GM18867 (cell line): ENCODE measurements around the gene KAT2B.

ENCODE experiments used
- ATAC-seq: cut with Tn5 transposase; IDR thresholded peaks from one replicate; pipeline ENCODE4 v1.9.1; 2021; ENCODE audit warnings: mild to moderate bottlenecking, moderate library complexity; ENCODE audit not compliant: unreplicated experiment

Gene KAT2B

GRCh38 chr3:20064796-20065564, 24.7 kb downstream of the KAT2B start:
- ATAC-seq = no peak

DNA sequence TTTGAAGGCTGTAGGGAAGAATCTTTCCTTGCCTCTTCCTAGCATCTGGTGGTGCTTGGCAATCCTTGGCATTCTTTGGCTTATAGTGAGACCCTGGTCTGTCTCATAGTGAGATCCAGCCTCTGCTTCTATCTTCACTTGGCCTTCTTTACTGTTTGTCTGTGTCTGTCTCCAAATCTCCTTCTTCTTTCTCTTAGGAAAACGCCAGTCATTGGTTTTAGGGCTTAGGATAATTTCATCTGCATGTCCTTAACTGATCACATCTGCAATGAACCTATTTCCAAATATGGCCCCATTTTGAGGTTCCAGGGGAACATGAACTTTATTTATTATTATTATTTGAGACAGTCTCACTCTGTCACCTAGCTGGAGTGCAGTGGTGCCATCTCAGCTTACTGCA, 25.8 kb downstream of the KAT2B start:
- ATAC-seq = no peak

- no peak for ATAC-seq
Measured at GRCh38 chr3:20066850-20067617, 26.8 kb downstream of the KAT2B start.

GRCh38 chr3:20068512-20069177, 28.4 kb downstream of the KAT2B start:
- no peak for ATAC-seq

GRCh38 chr3:20069178-20069532, 28.9 kb downstream of the KAT2B start:
- no peak for ATAC-seq

DNA sequence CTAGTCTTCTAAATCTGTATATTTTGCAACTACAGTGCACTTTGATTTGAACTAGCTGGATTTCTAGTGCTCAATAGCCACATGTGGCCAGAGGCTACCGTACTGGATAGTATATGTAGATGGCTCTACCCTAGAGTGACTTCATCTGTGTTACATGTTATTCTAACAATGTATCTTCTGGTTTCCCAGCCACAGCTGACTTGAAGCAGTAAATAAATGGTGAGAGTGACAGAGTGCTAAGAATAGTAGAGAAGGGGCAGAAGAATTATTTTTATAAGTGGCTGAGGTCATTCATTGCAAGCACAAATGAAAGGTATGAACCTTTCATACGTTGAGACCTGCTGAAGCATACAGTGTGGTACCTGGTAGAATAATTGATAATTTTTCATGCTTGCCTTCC, 30.9 kb downstream of the KAT2B start:
- no peak for ATAC-seq

- no peak for ATAC-seq
Measured at GRCh38 chr3:20072422-20072821, 32.2 kb downstream of the KAT2B start.

GRCh38 chr3:20073068-20073467, 32.8 kb downstream of the KAT2B start:
- no peak for ATAC-seq

DNA sequence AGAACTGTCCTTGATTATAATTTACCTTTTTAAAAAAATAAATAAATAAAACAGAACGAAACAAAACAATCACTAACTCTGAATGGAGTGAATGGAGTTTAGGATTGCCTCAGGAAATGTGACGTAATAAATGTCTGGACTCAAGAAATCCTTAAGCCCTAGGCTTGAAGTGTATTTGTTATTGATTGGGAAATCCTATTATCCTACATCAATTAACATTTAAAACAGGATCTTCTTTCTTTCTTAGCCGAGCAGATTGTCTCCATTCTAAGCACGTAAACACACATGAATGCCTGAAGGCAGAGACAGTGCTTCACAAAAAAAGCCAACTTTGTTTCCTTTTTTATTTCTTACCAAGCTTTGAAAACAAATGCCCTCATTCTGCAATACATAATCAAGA, 33.4 kb downstream of the KAT2B start:
- no peak for ATAC-seq

GRCh38 chr3:20074226-20075063, 34.2 kb downstream of the KAT2B start:
- ATAC-seq = no peak

DNA sequence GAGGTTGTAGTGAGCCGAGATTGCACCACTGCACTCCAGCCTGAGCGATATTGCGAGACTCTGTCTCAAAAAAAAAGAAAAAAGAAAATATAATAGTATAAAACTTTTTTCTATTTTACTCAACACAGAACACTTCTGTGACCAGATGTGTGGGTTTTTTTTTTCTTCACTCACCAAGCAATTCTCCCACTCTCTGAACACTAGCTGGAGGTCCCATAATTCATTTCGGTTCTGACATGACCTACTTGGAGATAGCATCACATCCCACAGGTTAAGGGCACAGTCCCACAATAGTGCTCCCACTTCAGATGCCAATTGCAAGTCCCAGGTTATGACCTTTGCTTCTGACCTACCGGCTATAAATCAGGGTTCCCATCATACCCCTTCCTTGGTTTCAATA, 35.0 kb downstream of the KAT2B start:
- ATAC-seq = no peak

DNA sequence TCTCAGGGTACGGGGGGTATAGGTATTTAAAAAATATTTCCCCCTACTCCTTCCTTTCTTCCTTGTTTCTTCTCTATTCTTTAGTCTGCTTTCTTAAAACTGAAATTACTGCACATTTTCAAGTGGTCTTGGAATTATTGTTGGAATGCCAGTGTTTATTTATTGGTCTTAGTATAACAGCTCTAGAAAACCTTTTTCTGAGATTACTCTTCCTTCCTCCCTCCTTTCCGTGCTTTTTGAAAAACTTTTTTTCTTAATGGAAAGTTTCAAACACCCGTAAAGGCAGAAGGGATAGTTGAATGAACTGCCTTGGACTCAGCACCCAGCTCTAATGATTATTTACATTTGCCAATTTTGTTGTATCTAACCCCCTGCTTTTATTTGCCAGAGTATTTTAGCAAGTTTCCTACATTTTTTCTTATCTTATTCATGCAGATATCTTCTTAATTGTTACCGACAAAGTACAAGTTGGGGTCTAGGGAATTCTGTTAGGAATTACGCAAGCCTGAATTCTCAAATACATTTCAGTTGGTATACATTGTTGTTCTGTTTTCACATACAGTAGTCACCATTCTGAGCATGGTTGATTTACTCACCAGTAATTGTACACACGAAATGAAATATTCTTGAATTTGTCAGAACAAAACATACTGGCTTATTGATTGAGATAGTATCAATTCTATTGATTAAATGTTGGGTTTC, 36.2 kb downstream of the KAT2B start:
- no peak for ATAC-seq

- ATAC-seq = no peak
Measured at GRCh38 chr3:20077068-20077467, 36.8 kb downstream of the KAT2B start.

DNA sequence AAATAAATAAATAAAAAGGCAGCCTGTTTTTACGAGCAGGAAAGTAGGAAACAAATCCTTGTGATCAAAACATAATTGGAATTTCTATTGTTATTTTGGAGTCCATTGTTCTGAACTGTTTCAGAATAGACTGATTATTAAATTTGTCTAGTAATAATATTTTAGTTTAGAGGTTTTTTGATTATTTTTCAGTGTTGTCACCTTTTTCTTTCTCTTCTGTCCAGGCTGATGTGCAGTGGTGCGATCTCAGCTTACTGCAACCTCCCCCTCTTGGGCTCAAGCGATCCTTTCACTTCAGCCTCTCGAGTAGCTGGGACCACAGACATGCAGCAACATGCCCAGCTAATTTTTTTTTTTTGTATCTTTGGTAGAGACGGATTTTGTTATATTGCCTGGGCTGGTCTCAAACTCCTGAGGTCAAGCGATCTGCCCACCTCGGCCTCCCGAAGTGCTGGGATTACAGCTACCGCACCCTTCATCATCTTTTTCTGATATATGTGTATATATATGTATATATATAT, 38.0 kb downstream of the KAT2B start:
- no peak for ATAC-seq

DNA sequence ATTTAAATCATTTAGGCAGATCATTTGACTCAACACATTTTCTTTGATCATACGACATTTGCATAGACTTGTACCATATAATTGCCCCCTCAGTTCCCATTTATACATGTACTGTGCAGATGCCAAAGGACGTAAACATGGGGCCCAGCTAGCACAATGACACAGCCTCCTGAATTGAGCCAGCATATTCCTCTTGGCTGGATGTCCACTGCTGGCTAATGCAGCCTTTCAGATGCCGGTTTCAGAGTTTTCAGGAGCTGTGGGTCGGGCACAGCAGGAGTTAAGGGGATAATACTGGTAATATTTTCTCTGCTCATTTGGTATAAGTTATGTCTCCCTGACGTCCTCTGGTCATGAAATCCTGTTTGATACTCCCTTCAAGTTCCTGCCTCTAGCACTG, 39.4 kb downstream of the KAT2B start:
- no peak for ATAC-seq

- peak; percentile 94 for ATAC-seq
Measured at GRCh38 chr3:20080956-20081554, 40.8 kb downstream of the KAT2B start.

GRCh38 chr3:20083253-20083652, 43.0 kb downstream of the KAT2B start:
- no peak for ATAC-seq

DNA sequence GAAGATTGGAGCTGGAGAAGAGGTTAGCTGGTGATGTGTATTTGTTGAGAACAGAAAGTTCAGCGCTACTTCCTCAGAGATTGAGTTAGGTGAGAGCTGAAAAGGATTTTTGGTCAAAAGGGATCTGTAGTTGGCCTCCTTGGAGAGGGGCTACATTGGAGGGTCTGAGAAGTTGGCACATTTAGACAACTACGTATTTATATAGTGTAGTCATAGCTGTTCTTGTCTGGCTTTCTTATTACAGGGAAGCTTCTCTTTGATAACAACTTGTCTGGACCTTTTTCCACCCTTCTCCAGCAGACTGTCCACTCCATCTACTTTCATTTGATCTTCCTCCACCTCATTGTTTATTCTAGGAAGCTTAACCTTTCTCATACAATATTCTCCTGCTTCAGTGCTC, 43.7 kb downstream of the KAT2B start:
- no peak for ATAC-seq

DNA sequence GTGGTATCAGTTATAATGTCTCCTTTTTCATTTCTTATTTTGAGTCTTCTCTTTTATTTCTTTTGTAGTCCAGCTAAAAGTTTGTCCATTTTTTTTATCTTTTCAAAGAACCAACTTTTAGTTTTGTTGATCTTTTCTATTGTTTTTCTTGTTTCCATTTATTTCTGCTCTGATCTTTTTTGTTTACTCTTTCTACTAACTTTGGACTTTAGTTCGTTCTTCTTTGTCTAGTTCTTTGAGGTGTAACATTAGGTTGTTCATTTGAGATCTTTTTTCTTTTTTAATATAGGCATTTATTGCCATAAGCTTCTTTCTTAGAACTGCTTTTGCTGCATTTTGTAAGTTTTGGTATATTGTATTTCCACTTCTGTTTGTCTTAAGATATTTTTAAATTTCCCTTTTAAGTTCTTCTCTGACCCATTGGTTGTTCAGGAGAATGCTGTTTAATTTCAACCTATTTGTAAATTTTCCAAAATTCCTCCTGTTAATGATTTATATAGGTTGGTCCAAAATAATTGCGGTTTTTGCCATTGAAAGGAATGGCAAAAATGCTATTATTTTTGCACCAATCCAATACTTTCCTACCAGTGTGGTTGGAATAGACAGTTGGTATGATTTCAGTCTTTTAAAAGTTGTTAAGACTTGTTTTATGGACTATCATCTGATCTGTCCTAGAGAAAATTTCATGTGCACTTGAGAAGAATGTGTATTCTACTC, 51.2 kb downstream of the KAT2B start:
- no peak for ATAC-seq
